AG10803 (cell line): Measurements from ENCODE around the gene NFATC1.

Experiments used
- DNase-seq: peaks from one replicate; pipeline ENCODE4 v3.0.0; 2010; ENCODE audit warnings: low read depth
- H3K4me3 ChIP-seq: 2 replicates; pipeline ENCODE4 v1.5.1; 2011; ENCODE audit warnings: mild to moderate bottlenecking, low read length, control low read depth
- CTCF ChIP-seq: conservative IDR thresholded peaks from 2 replicates; pipeline ENCODE4 v1.5.1; 2011; ENCODE audit warnings: mild to moderate bottlenecking, low read length, control low read depth, inconsistent platforms

Gene NFATC1

DNA sequence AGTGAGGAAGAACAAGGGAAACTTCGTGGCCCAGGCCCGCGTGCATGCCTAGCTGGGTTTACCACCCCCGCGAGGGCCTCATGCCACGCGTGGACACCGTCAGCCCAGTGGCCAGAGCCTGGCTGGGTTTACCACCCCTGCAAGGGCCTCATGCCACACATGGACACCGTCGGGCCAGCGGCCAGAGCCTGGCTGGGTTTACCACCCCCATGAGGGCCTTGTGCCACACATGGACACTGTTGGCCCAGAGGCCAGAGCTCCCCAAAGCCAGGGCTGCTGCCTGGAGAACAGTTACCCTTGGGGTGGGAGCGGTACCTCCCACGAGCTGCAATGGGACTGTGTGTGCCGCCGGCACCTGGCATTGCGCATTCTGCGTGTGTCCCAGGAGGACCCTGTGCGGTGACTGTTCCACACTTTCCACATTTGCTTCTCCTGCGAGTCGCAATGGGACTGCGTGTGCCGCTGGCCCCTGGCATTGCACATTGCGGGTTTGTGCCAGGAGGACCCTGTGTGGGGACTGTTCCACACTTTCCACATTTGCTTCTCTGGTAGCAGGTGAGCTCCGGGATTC is 178.3 kb downstream of the NFATC1 start:
- no peak for DNase-seq
- no peak for TF ChIP-seq CTCF
- H3K4me3 ChIP-seq, result no peak overlapping the region

DNA sequence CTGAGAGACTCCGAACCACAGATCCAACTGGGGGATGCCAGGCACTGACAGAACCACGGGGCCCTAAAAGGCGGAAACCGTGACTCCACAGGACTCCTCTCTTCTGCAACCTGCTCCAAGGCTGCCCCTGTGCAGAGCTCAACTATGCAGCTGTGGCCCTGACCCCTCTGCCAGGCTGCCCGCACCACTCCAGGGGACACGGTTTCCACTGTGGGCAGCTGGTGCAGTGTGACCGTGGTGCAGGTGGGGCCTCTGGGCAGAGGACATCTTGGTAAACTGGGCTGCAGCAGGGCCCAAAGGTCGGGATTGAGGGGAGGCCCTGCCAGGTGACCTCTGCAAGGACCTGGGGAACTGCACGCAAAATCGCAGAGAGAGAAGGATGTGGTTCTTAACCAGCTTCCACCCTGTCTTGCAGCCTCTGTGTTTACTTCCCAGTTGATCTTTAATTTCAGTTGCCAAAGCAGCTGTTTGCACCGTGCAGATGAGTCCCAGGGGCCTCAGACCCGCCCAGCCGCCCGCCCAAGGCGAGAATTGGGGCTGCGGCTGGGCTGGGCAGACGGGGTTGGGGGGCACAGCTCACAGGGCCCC is 179.3 kb downstream of the NFATC1 start:
- DNase-seq, result no peak
- no peak for TF ChIP-seq CTCF
- no peak overlapping the region for H3K4me3 ChIP-seq

GRCh38 chr18:79575891-79576685 is 180.4 kb downstream of the NFATC1 start:
- peak; percentile 52 for DNase-seq
- no peak overlapping the region for H3K4me3 ChIP-seq
- no peak; the same call in 1 of the 2 replicates for TF ChIP-seq CTCF

DNA sequence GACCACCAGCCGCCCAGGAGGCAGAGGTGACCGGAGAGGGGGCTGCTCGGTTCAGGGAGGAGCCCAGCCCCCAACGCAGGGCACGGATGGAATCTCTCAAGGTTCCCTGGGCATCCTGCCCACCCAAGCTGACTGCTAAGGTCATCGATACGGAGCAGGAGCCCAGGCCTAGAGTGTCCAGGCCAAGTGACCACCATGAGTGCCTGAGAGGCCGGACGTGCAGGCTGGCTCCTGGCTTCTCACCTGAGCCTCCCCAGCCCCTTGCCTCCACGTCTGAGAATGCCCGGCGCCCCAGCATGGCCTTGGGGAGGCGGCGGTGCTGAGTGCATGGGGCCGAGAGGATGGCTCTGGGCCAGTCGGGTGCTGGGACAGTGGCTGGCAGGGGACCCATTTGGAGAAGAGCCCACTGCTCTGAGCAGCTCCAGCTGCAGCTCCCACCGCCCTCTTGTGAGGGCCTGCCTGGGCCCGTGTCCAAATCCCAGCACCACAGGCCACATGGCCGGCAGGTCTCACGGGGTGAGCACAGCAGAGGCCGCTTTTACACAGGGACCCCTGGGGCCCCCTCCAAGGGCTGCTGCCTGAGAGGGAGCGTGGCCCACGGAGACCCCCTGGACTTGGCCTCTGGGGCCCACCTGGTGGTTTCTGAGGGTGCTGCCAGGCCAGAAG is 181.1 kb downstream of the NFATC1 start:
- no peak overlapping the region for H3K4me3 ChIP-seq
- DNase-seq, result peak; percentile 32
- TF ChIP-seq CTCF, result no peak

- H3K4me3 ChIP-seq, result no peak overlapping the region
- no peak for DNase-seq
- TF ChIP-seq CTCF, result no peak
Measured at GRCh38 chr18:79577451-79578395, 182.0 kb downstream of the NFATC1 start.

DNA sequence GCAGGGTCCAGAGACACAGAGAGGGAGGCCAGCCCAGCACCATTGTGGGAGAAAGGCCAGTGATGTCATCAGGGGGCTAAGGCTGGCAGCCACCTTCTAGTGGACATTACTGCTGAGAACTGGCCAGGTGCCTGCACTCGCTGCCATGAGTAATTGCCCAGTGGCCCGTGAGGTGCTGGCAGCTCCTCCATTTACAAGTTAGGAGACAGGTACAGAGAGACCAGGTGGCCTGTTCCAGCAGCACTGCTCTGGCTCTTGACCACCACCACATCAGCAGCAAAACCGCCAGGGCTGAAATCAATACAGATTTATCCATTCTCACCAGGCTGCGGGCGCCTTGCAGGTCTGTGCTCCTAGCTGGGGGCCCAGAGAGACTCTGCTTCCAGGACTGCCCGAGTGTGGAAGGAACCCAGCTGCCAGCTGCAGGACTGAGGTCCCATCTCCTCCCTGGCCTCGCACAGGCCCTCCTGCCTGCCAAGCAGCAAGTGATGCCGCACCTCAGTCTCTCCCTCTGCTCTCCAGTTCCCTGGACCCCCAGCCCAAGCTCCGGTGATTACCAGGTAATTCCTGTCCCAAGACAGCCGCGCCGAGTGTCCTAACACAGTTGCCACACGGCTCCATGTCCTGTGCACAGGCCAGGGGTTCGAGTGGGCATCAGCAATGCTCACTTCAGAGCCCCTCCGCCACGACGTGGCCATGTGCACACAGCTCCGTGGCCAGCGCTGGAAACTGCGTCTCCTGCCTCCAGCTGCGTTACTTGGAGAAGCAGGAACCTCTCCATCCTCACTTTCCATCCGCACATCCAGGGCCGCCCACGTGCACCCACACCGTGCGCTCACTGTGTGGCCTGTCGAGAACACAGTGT is 182.9 kb downstream of the NFATC1 start:
- DNase-seq, result no peak
- no peak for TF ChIP-seq CTCF
- H3K4me3 ChIP-seq, result no peak overlapping the region
